K562 treated with DMSO at 1 percent for 4 hours (cell line): ENCODE data around the gene PLGLB2. TPM values are rescaled to one million over a fixed set of nuclear protein-coding genes. Genes with fewer than 3 reads are reported as not detected.

ENCODE experiments used
- total RNA-seq: library from RNA; unstranded; fragments of 300-600 nt; gene quantifications from 2 replicates; pipeline ENCODE4 v1.2.3, GENCODE V29; 2022; ENCODE audit not compliant: insufficient read depth

The PLGLB2 gene
- not detected in 2 replicates for total RNA-seq

DNA sequence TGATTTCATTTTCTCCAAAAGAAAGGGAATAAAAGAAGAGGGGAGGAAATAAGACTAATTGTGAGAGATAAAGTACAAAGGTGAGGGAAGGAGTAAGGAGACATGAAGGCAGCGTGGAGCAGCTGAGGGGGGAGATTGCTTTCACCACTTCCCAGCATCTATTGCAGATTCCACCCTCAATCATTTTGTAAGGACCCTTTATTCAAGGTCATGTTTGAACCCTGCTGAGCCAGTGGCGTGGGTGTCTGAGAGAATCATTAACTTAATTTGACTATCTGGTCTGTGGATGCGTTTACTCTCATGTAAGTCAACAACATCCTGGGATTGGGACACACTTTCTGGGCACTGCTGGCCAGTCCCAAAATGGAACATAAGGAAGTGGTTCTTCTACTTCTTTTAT, at the start of gene PLGLB2:
PLGLB2 (plus strand) TSS at position 297 of the 400 bp plus-strand sequence; CDS start at position 364, 67 bp downstream.

Other genes with a start within 250 kb of the PLGLB2 start
- 2.1 and 7.2 TPM in 2 replicates for gene RGPD2, start 77.7 kb downstream of the PLGLB2 start, total RNA-seq